OCI-LY7 (cell line): Measurements from ENCODE around the gene SLC2A13. TPM values are rescaled to one million over a fixed set of nuclear protein-coding genes. Genes with fewer than 3 reads are reported as not detected.

Experiments
- BruUV-seq: library from RNA; stranded (reverse); fragments of 400-500 nt; replicated peaks from 2 replicates; lab custom pipeline; 2021; lab: Mats Ljungman, UMichigan
- CTCF ChIA-PET: fragments of 300-600 bp; sonication (Branson Sonifier 250); formaldehyde crosslinking; loops from one replicate; lab custom pipeline; 2022; ENCODE audit warnings: antibody characterized with exemption; ENCODE audit not compliant: unreplicated experiment; lab: Charles Lee
- POLR2A ChIA-PET: fragments of 300-600 bp; sonication (Branson Sonifier 250); formaldehyde crosslinking; loops from one replicate; lab custom pipeline; 2022; ENCODE audit warnings: antibody characterized with exemption; lab: Charles Lee
- DNase-seq: peaks from one replicate; pipeline ENCODE4 v3.0.0-alpha.2; 2015; ENCODE audit warnings: low spot score
- H2AFZ ChIP-seq: fragments of 200-600 bp; sonication (generic), shearing (Covaris generic); 2 replicates; pipeline ENCODE4 v1.6.1; 2014; ENCODE audit warnings: mild to moderate bottlenecking, antibody characterized with exemption, low read length, moderate library complexity
- H3K27ac ChIP-seq: fragments of 200-600 bp; sonication (generic); 2 replicates; pipeline ENCODE4 v1.5.1; 2014; ENCODE audit warnings: mixed run types, low read depth, mild to moderate bottlenecking, moderate library complexity, low read length, inconsistent platforms; ENCODE audit not compliant: poor library complexity, severe bottlenecking
- H3K36me3 ChIP-seq: fragments of 200-600 bp; sonication (generic); 2 replicates; pipeline ENCODE4 v1.6.1; 2014; ENCODE audit warnings: mild to moderate bottlenecking, antibody characterized with exemption, low read length, moderate library complexity, mixed read lengths; ENCODE audit not compliant: insufficient read depth
- H3K4me1 ChIP-seq: fragments of 200-600 bp; sonication (generic); 2 replicates; pipeline ENCODE4 v1.5.1; 2014; ENCODE audit warnings: mild to moderate bottlenecking, low read length; ENCODE audit not compliant: insufficient read depth, poor library complexity, severe bottlenecking
- H3K4me2 ChIP-seq: fragments of 200-600 bp; sonication (generic); 2 replicates; pipeline ENCODE4 v1.6.1; 2014; ENCODE audit warnings: mild to moderate bottlenecking, low read length
- H3K4me3 ChIP-seq: fragments of 200-600 bp; sonication (generic); 2 replicates; pipeline ENCODE4 v1.5.1; 2014; ENCODE audit warnings: mild to moderate bottlenecking, low read depth, low read length; ENCODE audit not compliant: poor library complexity, severe bottlenecking
- H3K79me2 ChIP-seq: fragments of 200-600 bp; sonication (generic); 2 replicates; pipeline ENCODE4 v1.6.1; 2016; ENCODE audit warnings: low read depth, mild to moderate bottlenecking, low read length, moderate library complexity, mixed read lengths; ENCODE audit not compliant: insufficient read depth
- H3K9me2 ChIP-seq: fragments of 200-600 bp; sonication (generic); 2 replicates; pipeline ENCODE4 v1.6.1; 2016; ENCODE audit warnings: mild to moderate bottlenecking, low read length, mixed read lengths; ENCODE audit not compliant: insufficient read depth
- H3K9me3 ChIP-seq: fragments of 200-600 bp; sonication (generic); 2 replicates; pipeline ENCODE4 v1.6.1; 2014; ENCODE audit warnings: mild to moderate bottlenecking, mixed run types, low read length, mixed read lengths
- H4K20me1 ChIP-seq: fragments of 200-600 bp; sonication (generic); 2 replicates; pipeline ENCODE4 v1.6.1; 2014; ENCODE audit warnings: mild to moderate bottlenecking, antibody characterized with exemption, low read length, moderate library complexity, mixed read lengths; ENCODE audit not compliant: insufficient read depth
- CTCF ChIP-seq: fragments of 200-600 bp; sonication (generic); conservative IDR thresholded peaks from 2 replicates; pipeline ENCODE4 v1.5.1; 2014; ENCODE audit warnings: mild to moderate bottlenecking, antibody characterized with exemption, low read length, moderate library complexity, mixed read lengths
- EZH2phosphoT487 ChIP-seq: fragments of 200-600 bp; sonication (generic); IDR thresholded peaks from 2 replicates; pipeline ENCODE4 v1.6.1; 2018; ENCODE audit warnings: low read depth, borderline replicate concordance, mild to moderate bottlenecking, mixed run types, antibody characterized with exemption, low read length, moderate library complexity, mixed read lengths
- intact Hi-C: fragments of 100-400 bp; cut with micrococcal nuclease; formaldehyde crosslinking; loops from one replicate; pipeline ENCODE4 v1.10.0; 2022; ENCODE audit not compliant: unreplicated experiment
- total RNA-seq, 2 experiments: library from RNA; depleted of rRNA in 1 of 2; stranded (reverse); fragments of >200 nt in 1 of 2; shearing (Covaris generic) in 1 of 2; gene quantifications; 2 replicates each; pipeline ENCODE4 v1.2.3, GENCODE V29; 2014 to 2022

Gene SLC2A13
- total RNA-seq, 2 experiments from 2014 or later: 12.4 to 16.5 TPM

GRCh38 chr12:39875721-39876120 lies 230.2 kb downstream of the SLC2A13 start:
- no peak overlapping the region for H3K4me2 ChIP-seq
- H3K9me3 ChIP-seq: 0 out of 2 replicates have a peak, but pooled peaks cover 8% of the 10 kb centered on the region
- no peaks in the 10 kb centered on the region for H4K20me1 ChIP-seq
- no TSS peak for BruUV-seq
- ChIA-PET CTCF (no interaction called here), POLR2A (no interaction called here)
- intact Hi-C loops: no loop called here
- no peak overlapping the region for H2AFZ ChIP-seq
- no peak for DNase-seq
- H3K4me3 ChIP-seq: no peak overlapping the region
- TF ChIP-seq CTCF: no peak
- no peak for TF ChIP-seq EZH2phosphoT487
- H3K9me2 ChIP-seq: no peaks in the 10 kb centered on the region
- no peaks in the 10 kb centered on the region for H3K4me1 ChIP-seq
- no peaks in the 10 kb centered on the region for H3K79me2 ChIP-seq
- no peak overlapping the region for H3K27ac ChIP-seq
- no peaks in the 10 kb centered on the region for H3K36me3 ChIP-seq

GRCh38 chr12:39874785-39875184 lies 231.1 kb downstream of the SLC2A13 start:
- no TSS peak for BruUV-seq
- TF ChIP-seq CTCF (no peak), EZH2phosphoT487 (no peak)
- no peaks in the 10 kb centered on the region for H3K79me2 ChIP-seq
- H3K4me3 ChIP-seq: no peak overlapping the region
- ChIA-PET POLR2A (interaction anchor here (1.2 kb wide), 1 partner anchor 9 kb away, joined by 3 read pairs; no protein-coding TSS in a partner anchor), CTCF (no interaction called here)
- intact Hi-C loops: no loop called here
- H3K36me3 ChIP-seq: no peaks in the 10 kb centered on the region
- no peak overlapping the region for H3K27ac ChIP-seq
- H3K4me2 ChIP-seq: no peak overlapping the region
- no peak overlapping the region for H2AFZ ChIP-seq
- H3K9me3 ChIP-seq: 0 out of 2 replicates have a peak, but pooled peaks cover 8% of the 10 kb centered on the region
- H4K20me1 ChIP-seq: no peaks in the 10 kb centered on the region
- no peak for DNase-seq
- H3K4me1 ChIP-seq: no peaks in the 10 kb centered on the region
- no peaks in the 10 kb centered on the region for H3K9me2 ChIP-seq

- no peak overlapping the region for H2AFZ ChIP-seq
- no peaks in the 10 kb centered on the region for H3K79me2 ChIP-seq
- no peaks in the 10 kb centered on the region for H3K9me3 ChIP-seq
- H3K36me3 ChIP-seq: no peaks in the 10 kb centered on the region
- TF ChIP-seq EZH2phosphoT487 (no peak), CTCF (no peak)
- CTCF ChIA-PET: no interaction called here
- no peak overlapping the region for H3K4me2 ChIP-seq
- intact Hi-C loops: no loop called here
- no peak for DNase-seq
- no peak overlapping the region for H3K4me3 ChIP-seq
- BruUV-seq: no TSS peak
- POLR2A ChIA-PET: interaction anchor here (0.6 to 0.9 kb wide), 4 partner anchors 9 to 92 kb away, joined by 3 read pairs; no protein-coding TSS in a partner anchor
- H3K9me2 ChIP-seq: no peaks in the 10 kb centered on the region
- no peaks in the 10 kb centered on the region for H4K20me1 ChIP-seq
- no peak overlapping the region for H3K27ac ChIP-seq
- H3K4me1 ChIP-seq: no peaks in the 10 kb centered on the region
Measured at GRCh38 chr12:39873065-39873464, 232.8 kb downstream of the SLC2A13 start.
